K562 (cell line): Measurements from ENCODE around the gene ICAM3. TPM values are rescaled to one million over a fixed set of nuclear protein-coding genes. Genes with fewer than 3 reads are reported as not detected.

ENCODE experiments used
- BCOR ChIP-seq: fragments of 450-650 bp; IDR thresholded peaks from 2 replicates; pipeline ENCODE4 v1.6.1; 2016
- DPF2 ChIP-seq: fragments of 450-650 bp; IDR thresholded peaks from 2 replicates; pipeline ENCODE4 v1.6.1; 2016
- E2F1 ChIP-seq: sonication (generic); formaldehyde crosslinking; IDR thresholded peaks from 2 replicates; pipeline ENCODE4 v1.8.1; 2023; ENCODE audit warnings: mild to moderate bottlenecking, missing genetic modification reagents, moderate library complexity
- EP300 ChIP-seq: IDR thresholded peaks from 2 replicates; pipeline ENCODE4 v1.6.1; 2012; ENCODE audit warnings: low read length, improper control_type of control experiment
- ETV5 ChIP-seq: sonication (generic); formaldehyde crosslinking; IDR thresholded peaks from 2 replicates; pipeline ENCODE4 v1.4.0; 2020; ENCODE audit warnings: low read depth, mild to moderate bottlenecking, missing genetic modification reagents
- FOXK2 ChIP-seq, 2 experiments: fragments of 450-650 bp; IDR thresholded peaks in 1 of 2; conservative IDR thresholded peaks in 1 of 2; 2 replicates each; pipeline ENCODE4 v1.6.1; 2016; ENCODE audit warnings: low read depth in 2 of 2, mild to moderate bottlenecking in 1 of 2
- KDM4B ChIP-seq, 2 experiments: fragments of 450-650 bp in 1 of 2; sonication (generic) in 1 of 2; IDR thresholded peaks; 2 replicates each; pipeline ENCODE4 v1.6.1; 2016 to 2017; ENCODE audit warnings: borderline replicate concordance in 2 of 2, antibody characterized with exemption in 1 of 2, low read depth in 1 of 2, mild to moderate bottlenecking in 1 of 2
- MAX ChIP-seq: sonication (generic); formaldehyde crosslinking; IDR thresholded peaks from 2 replicates; pipeline ENCODE4 v1.9.0; 2022; ENCODE audit warnings: mild to moderate bottlenecking, missing genetic modification reagents
- MCM7 ChIP-seq, 2 experiments: fragments of 450-650 bp; IDR thresholded peaks; 2 replicates each; pipeline ENCODE4 v1.6.1; 2016 to 2018
- NFXL1 ChIP-seq: fragments of 450-650 bp; formaldehyde crosslinking; IDR thresholded peaks from 2 replicates; pipeline ENCODE4 v1.4.0; 2021; ENCODE audit warnings: mild to moderate bottlenecking
- NR4A1 ChIP-seq, 2 experiments: fragments of 250-450 bp in 1 of 2; fragments of 450-650 bp in 1 of 2; sonication (Bioruptor Pico) in 1 of 2; IDR thresholded peaks; 2 replicates each; pipeline versions ENCODE4 v1.4.0 to v1.6.1; 2016 to 2020; ENCODE audit warnings: mild to moderate bottlenecking in 2 of 2, missing compliant biosample characterization in 1 of 2, missing genetic modification characterization in 1 of 2, moderate library complexity in 1 of 2
- PHF20 ChIP-seq: fragments of 450-650 bp; IDR thresholded peaks from 2 replicates; pipeline ENCODE4 v1.6.1; 2018; ENCODE audit not compliant: partially characterized antibody
- PML ChIP-seq: IDR thresholded peaks from 2 replicates; pipeline ENCODE4 v1.6.1; 2012; ENCODE audit warnings: low read length, inconsistent platforms
- RAD51 ChIP-seq: fragments of 450-650 bp; IDR thresholded peaks from 2 replicates; pipeline ENCODE4 v1.7.1; 2016; ENCODE audit warnings: low read depth, mild to moderate bottlenecking, borderline replicate concordance
- RFX7 ChIP-seq: fragments of 250-450 bp; sonication (Bioruptor Pico); IDR thresholded peaks from 2 replicates; pipeline ENCODE4 v1.5.1; 2021; ENCODE audit warnings: mild to moderate bottlenecking
- SPI1 ChIP-seq: IDR thresholded peaks from 2 replicates; pipeline ENCODE4 v1.6.1; 2011; ENCODE audit warnings: low read depth, low read length, control low read depth, borderline replicate concordance
- TAF1 ChIP-seq: IDR thresholded peaks from 2 replicates; pipeline ENCODE4 v1.6.1; 2011; ENCODE audit warnings: mild to moderate bottlenecking, low read length, moderate library complexity; ENCODE audit not compliant: insufficient read depth, control insufficient read depth, severe bottlenecking; ENCODE audit errors: extremely low read depth
- U2AF1 ChIP-seq: fragments of 200-400 bp; formaldehyde crosslinking; optimal IDR thresholded peaks from 2 replicates; pipeline ENCODE3; 2017; ENCODE audit warnings: mild to moderate bottlenecking, low read depth, low read length, moderate library complexity
- VEZF1 ChIP-seq: fragments of 200-800 bp; sonication (Bioruptor generic); IDR thresholded peaks from 2 replicates; pipeline ENCODE4 v1.6.1; 2017; ENCODE audit warnings: missing genetic modification characterization, missing compliant biosample characterization
- ZFP30 ChIP-seq: fragments of 250-450 bp; sonication (Bioruptor Pico); IDR thresholded peaks from 2 replicates; pipeline ENCODE4 v1.8.0; 2022; ENCODE audit warnings: moderate library complexity, mild to moderate bottlenecking, inconsistent platforms, borderline replicate concordance
- ZFX ChIP-seq: sonication (generic); formaldehyde crosslinking; IDR thresholded peaks from 2 replicates; pipeline ENCODE4 v1.8.0; 2022; ENCODE audit warnings: mild to moderate bottlenecking, missing genetic modification reagents, moderate library complexity
- ZNF217 ChIP-seq: sonication (generic); formaldehyde crosslinking; IDR thresholded peaks from 2 replicates; pipeline ENCODE4 v1.8.0; 2022; ENCODE audit warnings: mild to moderate bottlenecking, missing genetic modification reagents
- ZSCAN32 ChIP-seq: fragments of 450-650 bp; formaldehyde crosslinking; IDR thresholded peaks from 2 replicates; pipeline ENCODE4 v1.4.0; 2020; ENCODE audit warnings: mild to moderate bottlenecking, moderate library complexity
- polyA plus RNA-seq, 8 experiments: library from polyadenylated mRNA; depleted of rRNA in 4 of 8; stranded (reverse) in 5 of 8; unstranded in 3 of 8; fragments of >200 nt; fragmentation: Nextera tagmentation in 2 of 8; fragmentation: Illumina TruSeq in 1 of 8; extraction: Ambion mirVana in 2 of 8; extraction: Trizol in 1 of 8; gene quantifications; 2 replicates each; pipeline versions ENCODE4 v1.2.1 to v1.2.3, GENCODE V29; 2011 to 2014; ENCODE audit warnings: inconsistent platforms in 1 of 8, missing spikeins in 1 of 8
- total RNA-seq, 7 experiments: library from RNA; depleted of rRNA in 6 of 7; stranded (reverse); fragments of >200 nt in 6 of 7; fragmentation: Illumina TruSeq in 2 of 7; extraction: Trizol in 2 of 7; gene quantifications; 2 replicates each; pipeline versions ENCODE4 v1.2.1 to v1.2.3, GENCODE V29; 2011 to 2021; ENCODE audit warnings: low replicate concordance in 1 of 7
- TF ChIP-seq, protein P1 (sequence below): fragments of 450-650 bp; IDR thresholded peaks from 2 replicates; pipeline ENCODE4 v1.6.1; 2016

Gene ICAM3
- total and polyA plus RNA-seq, 9 of the 15 experiments (the other 6 are each of a cell fraction or from before 2014, with no cell fraction given): 6.5 to 39.5 (median 24.2) TPM

DNA sequence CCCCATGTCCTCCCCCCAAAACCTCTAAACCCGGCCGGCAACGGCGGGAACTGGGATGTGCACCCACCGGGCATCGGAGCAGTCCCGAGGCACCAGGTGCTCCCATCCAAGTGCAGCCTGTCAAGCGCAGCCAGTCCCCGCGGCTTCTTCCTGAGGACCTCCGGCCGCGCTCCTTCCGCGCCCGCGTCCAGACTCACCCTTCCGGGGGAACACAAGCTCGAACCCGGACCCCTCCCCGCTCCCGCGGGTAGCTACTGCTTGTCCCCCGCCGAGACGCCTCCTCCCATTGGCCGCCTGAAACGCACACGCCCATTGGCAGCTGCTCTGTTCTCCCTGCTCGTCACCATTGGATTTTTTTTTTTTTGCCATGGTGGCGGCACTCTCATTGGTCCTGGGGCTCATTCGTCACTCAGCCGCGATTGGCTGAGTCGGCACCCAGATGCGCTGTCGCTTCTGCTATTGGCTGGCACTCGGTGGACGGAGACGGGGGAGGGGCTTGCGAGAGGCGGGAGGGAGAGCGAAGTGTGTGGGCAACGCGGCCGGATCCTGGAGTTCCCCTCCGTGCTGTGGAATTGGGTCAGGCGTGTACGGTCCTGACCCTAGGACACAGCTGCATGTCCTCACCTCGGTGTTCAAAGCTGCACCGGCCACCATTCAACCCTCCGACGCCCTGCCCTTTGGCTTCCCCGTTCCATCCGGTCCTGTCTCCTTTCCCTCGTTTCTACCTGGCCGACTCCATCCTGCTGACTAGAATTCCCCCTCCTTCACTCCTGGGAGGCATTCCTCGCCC is 41.1 kb upstream of the ICAM3 start, which contains the start of gene TYK2 (continued):
- peak; percentile 95 for TF ChIP-seq VEZF1
- no peak for TF ChIP-seq BCOR
- TF ChIP-seq FOXK2 (conservative IDR thresholded peaks at IDR 0.05 in 1 of 2, IDR thresholded peaks at IDR 0.05 in 1 of 2; ENCODE audit: low read depth in 2 of 2): peak; percentile 71 to 80; a peak in 3 of 4 replicates
- TF ChIP-seq PHF20: peak; percentile 97
- no peak for TF ChIP-seq ZFP30 (CRISPR knock-in tag)
- TF ChIP-seq TAF1: peak; percentile 71
- TF ChIP-seq PML: peak; percentile 65; the same call in 1 of the 2 replicates
- TF ChIP-seq ZSCAN32 (CRISPR knock-in tag): no peak
- no peak for TF ChIP-seq MCM7 (IDR thresholded peaks at IDR 0.05)
- TF ChIP-seq, protein P1, sequence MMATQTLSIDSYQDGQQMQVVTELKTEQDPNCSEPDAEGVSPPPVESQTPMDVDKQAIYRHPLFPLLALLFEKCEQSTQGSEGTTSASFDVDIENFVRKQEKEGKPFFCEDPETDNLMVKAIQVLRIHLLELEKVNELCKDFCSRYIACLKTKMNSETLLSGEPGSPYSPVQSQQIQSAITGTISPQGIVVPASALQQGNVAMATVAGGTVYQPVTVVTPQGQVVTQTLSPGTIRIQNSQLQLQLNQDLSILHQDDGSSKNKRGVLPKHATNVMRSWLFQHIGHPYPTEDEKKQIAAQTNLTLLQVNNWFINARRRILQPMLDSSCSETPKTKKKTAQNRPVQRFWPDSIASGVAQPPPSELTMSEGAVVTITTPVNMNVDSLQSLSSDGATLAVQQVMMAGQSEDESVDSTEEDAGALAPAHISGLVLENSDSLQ: peak; percentile 92
- no peak for TF ChIP-seq NFXL1 (CRISPR knock-in tag)
- TF ChIP-seq KDM4B (IDR thresholded peaks at IDR 0.05; ENCODE audit: borderline replicate concordance in 2 of 2, low read depth in 1 of 2): no peak
- peak; percentile 45; the same call in 1 of the 2 replicates for TF ChIP-seq RFX7 (CRISPR knock-in tag)
- TF ChIP-seq NR4A1 (CRISPR knock-in tag; IDR thresholded peaks at IDR 0.05): no peak
- TF ChIP-seq NR4A1 (tag; IDR thresholded peaks at IDR 0.05): no peak
- TF ChIP-seq EP300: no peak
- peak; percentile 67 for TF ChIP-seq ZFX (CRISPR knock-in tag)
- TF ChIP-seq U2AF1: no peak
- peak; percentile 74 for TF ChIP-seq ETV5
- no peak for TF ChIP-seq ZNF217 (CRISPR knock-in tag)
- peak; percentile 40; the same call in 1 of the 2 replicates for TF ChIP-seq SPI1
- TF ChIP-seq RAD51: no peak
- peak; percentile 74 for TF ChIP-seq MAX (CRISPR knock-in tag)
- TF ChIP-seq E2F1: peak; percentile 67; the same call in 1 of the 2 replicates
- no peak for TF ChIP-seq DPF2
